Vagina (tissue), 2 donors: ENCODE results near the gene TMEM135. TPM values are rescaled to one million over a fixed set of nuclear protein-coding genes. Genes with fewer than 3 reads are reported as not detected.
"Not testable (repeated sequence)": the region's sequence is repeated elsewhere in the genome, so short reads cannot be mapped to it uniquely, and the experiment has no call there.

ENCODE experiments used
- DNase-seq, 2 donors: peaks; one replicate each; pipeline ENCODE4 v3.0.0-alpha.2; 2017; ENCODE audit errors: extremely low spot score in 2 of 2
- H3K27ac ChIP-seq: fragments of 200-600 bp; sonication (generic); one replicate; pipeline ENCODE4 v1.5.1; 2019
- H3K27me3 ChIP-seq: fragments of 200-600 bp; sonication (generic); one replicate; pipeline ENCODE4 v1.5.1; 2019
- H3K36me3 ChIP-seq, 2 donors: fragments of 200-600 bp; sonication (generic); one replicate each; pipeline ENCODE4 v1.5.1; 2017 to 2019
- H3K4me1 ChIP-seq: fragments of 200-600 bp; sonication (generic); one replicate; pipeline ENCODE4 v1.5.1; 2019
- H3K4me3 ChIP-seq, 2 donors: fragments of 200-600 bp; sonication (generic); 1 replicate in 1 of 2; 2 replicates in 1 of 2; pipeline ENCODE4 v1.5.1; 2016 to 2019
- H3K9me3 ChIP-seq: fragments of 200-600 bp; sonication (generic); one replicate; pipeline ENCODE4 v1.5.1; 2019
- POLR2A ChIP-seq, 2 donors: fragments of 450-650 bp; IDR thresholded peaks; one replicate each; pipeline ENCODE4 v1.6.1; 2017; ENCODE audit warnings: antibody characterized with exemption in 2 of 2, mild to moderate bottlenecking in 2 of 2, moderate library complexity in 2 of 2
- POLR2AphosphoS5 ChIP-seq, 2 donors: sonication (generic); formaldehyde crosslinking; IDR thresholded peaks; one replicate each; pipeline ENCODE4 v1.9.0; 2017; ENCODE audit warnings: antibody characterized with exemption in 2 of 2, mild to moderate bottlenecking in 2 of 2, low read depth in 1 of 2; ENCODE audit not compliant: insufficient read depth in 1 of 2
- intact Hi-C: fragments of 100-400 bp; cut with DNase I; formaldehyde crosslinking; loops from one replicate; pipeline ENCODE4 v1.15.1; 2023
- total RNA-seq: library from RNA; depleted of rRNA; stranded (reverse); fragments of >200 nt; gene quantifications from one replicate; pipeline ENCODE4 v1.2.3, GENCODE V29; 2016
- TF ChIP-seq, protein P1 (sequence below), 3 experiments: fragments of 450-650 bp in 2 of 3; fragments of 200-600 bp in 1 of 3; sonication (generic) in 1 of 3; IDR thresholded peaks; one replicate each; pipeline ENCODE4 v1.5.1; 2017 to 2019; ENCODE audit warnings: antibody characterized with exemption in 3 of 3, mild to moderate bottlenecking in 2 of 3, moderate library complexity in 2 of 3

The TMEM135 gene
- total RNA-seq, 1 donor from 2014 or later: 17.2 TPM

DNA sequence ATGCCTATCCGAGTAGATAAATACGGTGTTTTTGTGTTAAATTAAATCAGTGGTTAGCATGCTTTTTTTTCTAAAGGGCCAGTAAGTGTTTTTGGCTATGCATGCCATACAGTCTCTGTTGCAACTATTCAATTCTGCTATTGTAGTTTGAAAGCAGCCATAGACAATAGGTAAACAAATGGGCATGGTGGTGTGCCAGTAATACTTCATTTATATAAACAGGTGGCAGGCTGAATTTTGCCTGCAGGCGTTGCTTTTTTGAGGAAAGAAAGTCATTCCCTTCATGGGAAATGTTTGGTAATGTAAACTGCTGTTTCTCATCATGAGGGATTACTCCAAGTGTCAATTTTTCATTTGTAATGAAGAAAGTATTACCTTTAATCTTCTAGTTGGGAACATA is 106.5 kb downstream of the TMEM135 start:
- Histone ChIP-seq H3K9me3 (no peaks in the 10 kb centered on the region), H3K27ac (no peak overlapping the region), H3K36me3 (no peaks in the 10 kb centered on the region), H3K4me3 (no peak overlapping the region), H3K27me3 (no peaks in the 10 kb centered on the region), H3K4me1 (no peaks in the 10 kb centered on the region)
- TF ChIP-seq POLR2A (IDR thresholded peaks at IDR 0.05): no peak
- no peak for TF ChIP-seq POLR2AphosphoS5 (IDR thresholded peaks at IDR 0.05; ENCODE audit: insufficient read depth in 1 of 2, low read depth in 1 of 2)
- TF ChIP-seq, protein P1, sequence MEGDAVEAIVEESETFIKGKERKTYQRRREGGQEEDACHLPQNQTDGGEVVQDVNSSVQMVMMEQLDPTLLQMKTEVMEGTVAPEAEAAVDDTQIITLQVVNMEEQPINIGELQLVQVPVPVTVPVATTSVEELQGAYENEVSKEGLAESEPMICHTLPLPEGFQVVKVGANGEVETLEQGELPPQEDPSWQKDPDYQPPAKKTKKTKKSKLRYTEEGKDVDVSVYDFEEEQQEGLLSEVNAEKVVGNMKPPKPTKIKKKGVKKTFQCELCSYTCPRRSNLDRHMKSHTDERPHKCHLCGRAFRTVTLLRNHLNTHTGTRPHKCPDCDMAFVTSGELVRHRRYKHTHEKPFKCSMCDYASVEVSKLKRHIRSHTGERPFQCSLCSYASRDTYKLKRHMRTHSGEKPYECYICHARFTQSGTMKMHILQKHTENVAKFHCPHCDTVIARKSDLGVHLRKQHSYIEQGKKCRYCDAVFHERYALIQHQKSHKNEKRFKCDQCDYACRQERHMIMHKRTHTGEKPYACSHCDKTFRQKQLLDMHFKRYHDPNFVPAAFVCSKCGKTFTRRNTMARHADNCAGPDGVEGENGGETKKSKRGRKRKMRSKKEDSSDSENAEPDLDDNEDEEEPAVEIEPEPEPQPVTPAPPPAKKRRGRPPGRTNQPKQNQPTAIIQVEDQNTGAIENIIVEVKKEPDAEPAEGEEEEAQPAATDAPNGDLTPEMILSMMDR (IDR thresholded peaks at IDR 0.05): no peak
- no peak for DNase-seq
- intact Hi-C loops: no loop called here

DNA sequence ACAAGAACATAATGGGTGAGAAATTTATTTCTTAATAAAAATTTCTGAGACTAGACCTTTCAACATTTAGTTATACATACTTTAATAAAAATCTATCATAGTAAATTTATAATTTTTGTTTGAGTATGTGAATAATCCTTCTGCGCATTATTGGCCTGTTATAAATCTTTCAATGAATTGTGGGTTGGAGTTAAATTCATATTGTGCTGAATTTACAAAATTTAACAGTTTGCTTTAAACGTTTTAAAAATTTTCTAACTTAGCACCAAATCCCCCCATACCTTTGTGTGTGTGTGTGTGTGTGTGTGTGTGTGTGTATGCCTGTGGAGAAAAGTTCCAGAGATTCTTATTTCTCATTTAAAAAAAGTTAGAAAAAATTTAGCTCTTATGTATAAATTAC is 111.0 kb downstream of the TMEM135 start:
- Histone ChIP-seq H3K4me3 (no peak overlapping the region), H3K27me3 (no peaks in the 10 kb centered on the region), H3K36me3 (no peaks in the 10 kb centered on the region), H3K27ac (no peak overlapping the region), H3K4me1 (no peaks in the 10 kb centered on the region), H3K9me3 (no peaks in the 10 kb centered on the region)
- DNase-seq: no peak
- TF ChIP-seq POLR2A (IDR thresholded peaks at IDR 0.05): no peak
- TF ChIP-seq, protein P1 (IDR thresholded peaks at IDR 0.05): no peak
- no peak for TF ChIP-seq POLR2AphosphoS5 (IDR thresholded peaks at IDR 0.05; ENCODE audit: insufficient read depth in 1 of 2, low read depth in 1 of 2)
- intact Hi-C loops: no loop called here

DNA sequence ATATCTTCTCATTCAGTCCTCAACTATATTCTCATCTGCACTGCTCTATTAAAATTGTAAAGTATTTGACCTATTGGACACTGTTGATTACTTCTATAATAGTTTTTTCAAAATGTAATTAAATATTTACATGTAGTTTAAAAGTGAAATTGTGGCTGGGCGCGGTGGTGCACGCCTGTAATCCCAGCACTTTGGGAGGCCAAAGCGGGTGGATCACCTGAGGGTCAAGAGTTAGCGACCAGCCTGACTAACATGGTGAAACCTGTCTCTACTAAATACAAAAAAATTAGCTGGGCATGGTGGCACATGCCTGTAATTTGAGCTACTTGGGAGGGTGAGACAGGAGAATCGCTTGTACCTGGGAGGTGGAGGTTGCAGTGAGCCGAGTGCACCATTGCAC is 112.0 kb downstream of the TMEM135 start:
- not testable (repeated sequence) for DNase-seq, H3K27me3 ChIP-seq

DNA sequence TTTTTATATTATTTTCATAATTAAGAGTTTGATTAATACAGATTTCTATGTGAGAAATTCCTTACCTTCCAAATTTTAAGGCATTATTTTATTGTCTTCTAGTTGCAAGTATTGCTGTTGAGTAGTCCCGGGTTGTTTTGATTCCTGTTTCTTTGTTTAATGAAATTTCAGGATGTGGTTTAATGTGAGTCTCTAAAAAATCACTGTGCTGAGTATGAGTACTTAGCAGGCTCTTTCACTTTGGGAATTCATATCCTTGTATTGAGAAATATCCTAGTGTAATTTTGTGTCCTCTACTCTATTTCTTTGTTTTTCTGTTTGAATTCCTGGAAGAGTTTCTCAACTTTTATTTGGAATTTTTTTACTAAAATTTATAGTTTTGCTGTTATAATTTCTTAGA is 113.2 kb downstream of the TMEM135 start:
- Histone ChIP-seq H3K27me3 (no peaks in the 10 kb centered on the region), H3K4me1 (no peaks in the 10 kb centered on the region), H3K9me3 (no peaks in the 10 kb centered on the region), H3K4me3 (no peak overlapping the region), H3K27ac (no peak overlapping the region), H3K36me3 (no peaks in the 10 kb centered on the region)
- intact Hi-C loops: no loop called here
- TF ChIP-seq POLR2A (IDR thresholded peaks at IDR 0.05) (no peak), POLR2AphosphoS5 (IDR thresholded peaks at IDR 0.05; ENCODE audit: insufficient read depth in 1 of 2, low read depth in 1 of 2) (no peak)
- TF ChIP-seq, protein P1 (IDR thresholded peaks at IDR 0.05): no peak
- no peak for DNase-seq

More for the DNA sequence above, 112.0 kb downstream of the TMEM135 start:
- H3K9me3 ChIP-seq, H3K36me3 ChIP-seq, H3K4me3 ChIP-seq, intact Hi-C loops, H3K4me1 ChIP-seq, H3K27ac ChIP-seq: not testable (repeated sequence)

DNA sequence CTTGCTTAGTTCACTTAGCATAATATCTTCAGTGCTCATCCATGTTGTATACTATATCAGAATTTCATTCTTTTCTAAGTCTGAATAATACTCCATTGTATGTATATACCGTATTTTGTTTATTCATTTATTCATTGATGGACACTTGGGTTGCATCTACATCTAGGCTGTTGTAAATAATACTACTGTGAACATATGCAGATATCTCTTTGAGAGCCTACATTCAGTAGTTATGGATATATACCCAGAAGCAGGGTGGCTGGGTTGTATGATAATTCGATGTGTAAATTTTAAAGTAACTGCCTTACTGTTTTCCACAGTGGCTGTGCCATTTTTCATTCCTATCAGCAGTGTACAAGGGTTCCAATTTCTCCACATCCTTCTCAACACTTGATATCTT is 116.5 kb downstream of the TMEM135 start:
- no peaks in the 10 kb centered on the region for H3K9me3 ChIP-seq
- H3K27me3 ChIP-seq: no peaks in the 10 kb centered on the region
- DNase-seq: no peak
- no peak overlapping the region for H3K4me3 ChIP-seq
- H3K27ac ChIP-seq: no peak overlapping the region
- intact Hi-C loops: no loop called here
- H3K36me3 ChIP-seq: no peaks in the 10 kb centered on the region
- TF ChIP-seq POLR2AphosphoS5 (IDR thresholded peaks at IDR 0.05; ENCODE audit: insufficient read depth in 1 of 2, low read depth in 1 of 2) (no peak), POLR2A (IDR thresholded peaks at IDR 0.05) (no peak)
- TF ChIP-seq, protein P1 (IDR thresholded peaks at IDR 0.05): no peak
- H3K4me1 ChIP-seq: no peaks in the 10 kb centered on the region

DNA sequence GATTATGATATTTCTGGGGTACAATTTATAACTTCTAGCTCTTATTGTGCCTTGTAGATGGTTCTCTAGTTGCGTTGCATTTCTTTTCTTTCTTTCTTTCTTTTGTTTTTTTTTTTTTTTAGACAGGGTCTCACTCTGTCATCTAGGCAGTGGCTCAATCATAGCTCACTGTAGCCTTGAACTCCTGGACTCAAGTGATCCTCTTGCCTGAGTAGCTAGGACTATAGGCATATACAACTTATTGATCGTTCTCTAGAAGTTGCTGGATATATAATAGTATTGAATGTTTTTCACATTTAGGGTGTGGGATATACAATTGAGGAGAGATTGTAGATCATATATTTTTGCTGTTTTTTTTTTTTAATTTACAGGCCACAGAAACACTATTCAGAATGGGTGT is 119.2 kb downstream of the TMEM135 start:
- H3K4me1 ChIP-seq: no peaks in the 10 kb centered on the region
- intact Hi-C loops: no loop called here
- no peaks in the 10 kb centered on the region for H3K9me3 ChIP-seq
- H3K36me3 ChIP-seq: no peaks in the 10 kb centered on the region
- H3K4me3 ChIP-seq: no peak overlapping the region
- no peak overlapping the region for H3K27ac ChIP-seq
- TF ChIP-seq POLR2A (IDR thresholded peaks at IDR 0.05) (no peak), POLR2AphosphoS5 (IDR thresholded peaks at IDR 0.05; ENCODE audit: insufficient read depth in 1 of 2, low read depth in 1 of 2) (no peak)
- TF ChIP-seq, protein P1 (IDR thresholded peaks at IDR 0.05): no peak
- H3K27me3 ChIP-seq: no peaks in the 10 kb centered on the region
- DNase-seq: no peak

DNA sequence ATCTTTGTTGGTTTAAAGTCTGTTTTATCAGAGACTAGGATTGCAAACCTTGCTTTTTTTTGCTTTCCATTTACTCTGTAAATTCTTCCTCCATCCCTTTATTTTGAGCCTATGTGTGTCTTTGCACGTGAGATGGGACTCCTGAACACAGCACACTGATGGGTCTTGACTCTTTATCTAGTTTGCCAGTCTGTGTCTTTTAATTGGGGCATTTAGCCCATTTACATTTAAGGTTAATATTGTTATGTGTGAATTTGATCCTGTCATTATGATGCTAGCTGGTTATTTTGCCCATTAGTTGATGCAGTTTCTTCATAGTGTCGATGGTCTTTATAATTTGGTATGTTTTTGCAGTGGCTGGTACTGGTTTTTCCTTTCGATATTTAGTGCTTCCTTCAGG is 131.3 kb downstream of the TMEM135 start:
- intact Hi-C loops, H3K4me3 ChIP-seq, H3K27ac ChIP-seq, H3K9me3 ChIP-seq, DNase-seq, H3K36me3 ChIP-seq, H3K27me3 ChIP-seq: not testable (repeated sequence)
- peaks cover 11% of the 10 kb centered on the region for H3K4me1 ChIP-seq
